ENCODE data around the gene SDR39U1. TPM values are rescaled to one million over a fixed set of nuclear protein-coding genes. Genes with fewer than 3 reads are reported as not detected.

SDR39U1 gene
- total RNA-seq, 1 donor from 2014 or later, result 43.9 TPM

DNA sequence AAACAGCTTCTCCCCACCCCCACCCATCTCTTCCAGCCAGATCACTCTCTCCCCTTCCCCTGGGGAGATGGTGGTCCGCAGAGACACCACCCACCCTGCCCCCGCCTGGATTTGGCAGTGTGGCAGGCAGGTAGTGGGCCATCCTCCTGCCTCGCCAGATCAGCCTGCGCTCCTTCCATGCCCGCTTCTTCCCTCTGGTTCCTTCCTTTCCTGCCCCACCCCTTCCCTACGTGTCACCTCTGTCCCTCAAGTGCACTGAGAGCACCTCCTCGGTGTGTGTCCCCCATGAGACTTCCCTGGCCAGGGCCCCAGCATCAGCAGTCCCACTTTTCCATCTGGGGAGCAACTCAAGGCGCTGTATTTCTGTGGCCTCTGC, 43.1 kb downstream of the SDR39U1 start:
- intact Hi-C loops (cut with DNase I), result no loop called here
- ATAC-seq (peak; percentile 1), DNase-seq (ENCODE audit: low spot score) (no peak)

DNA sequence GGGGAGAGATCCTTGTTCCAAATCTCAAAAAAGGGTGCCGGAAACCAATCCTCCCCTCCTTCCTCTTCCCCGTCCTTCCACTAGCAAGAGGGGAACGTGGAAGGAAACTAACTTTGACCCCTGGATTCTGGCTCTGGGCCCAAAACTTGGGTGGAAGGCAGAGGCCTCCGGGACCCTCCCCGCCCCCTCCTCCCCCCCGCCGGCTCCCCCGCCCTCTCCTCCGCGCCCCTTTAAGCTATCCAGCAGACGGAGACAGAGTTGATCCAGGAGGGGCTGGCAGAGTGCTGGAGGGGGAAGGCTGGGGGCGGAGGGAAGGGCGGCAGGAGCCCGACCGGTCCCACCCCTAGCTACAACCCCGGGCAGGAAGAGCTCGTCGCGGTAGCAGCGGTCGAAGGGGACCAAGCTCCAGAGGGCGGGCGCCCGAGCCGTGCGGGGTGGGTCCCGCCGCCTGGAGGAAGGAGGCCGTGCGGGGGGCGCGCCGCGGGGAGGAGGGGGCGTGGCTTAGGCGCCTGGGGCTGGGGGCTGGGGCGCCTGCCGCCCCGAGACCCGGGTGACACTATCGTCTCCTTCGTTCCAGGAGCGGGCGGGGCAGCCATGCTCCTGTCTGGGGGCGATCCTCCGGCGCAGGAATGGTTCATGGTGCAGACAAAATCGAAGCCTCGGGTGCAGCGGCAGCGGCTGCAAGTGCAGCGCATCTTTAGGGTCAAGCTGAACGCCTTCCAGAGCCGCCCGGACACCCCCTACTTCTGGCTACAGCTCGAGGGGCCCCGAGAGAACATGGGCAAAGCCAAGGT, 43.7 kb downstream of the SDR39U1 start, which contains the start of gene NYNRIN:
Gene NYNRIN (plus strand): TSS at position 351 of the 794 bp plus-strand sequence. CDS start 244 bp downstream, at position 595.
- intact Hi-C loops (cut with DNase I), result no loop called here
- DNase-seq (ENCODE audit: low spot score) (peak; percentile 78), ATAC-seq (peak; percentile 75)

DNA sequence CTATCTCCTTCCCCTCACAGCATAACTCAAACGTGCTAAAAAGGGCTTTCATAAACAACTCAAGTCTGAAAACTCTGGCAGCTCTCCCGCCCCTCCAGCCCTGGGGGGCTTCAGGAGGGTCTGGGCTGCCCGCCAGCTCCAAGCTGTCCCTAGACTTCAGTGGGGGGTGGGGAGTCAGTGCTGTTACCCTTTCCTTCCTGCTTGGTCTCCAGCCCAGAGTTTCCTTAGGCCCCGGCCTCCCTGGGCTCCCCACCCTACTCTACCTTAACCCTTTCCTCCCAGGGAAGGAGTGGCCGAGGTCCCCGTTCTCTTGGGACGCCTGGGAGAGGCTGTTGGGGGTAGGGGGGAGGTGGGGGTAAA, 44.3 kb downstream of the SDR39U1 start:
- DNase-seq (ENCODE audit: low spot score) (no peak), ATAC-seq (peak; percentile 20)
- intact Hi-C loops (cut with DNase I), result no loop called here

- intact Hi-C loops (cut with DNase I), result no loop called here
- ATAC-seq (peak; percentile 13), DNase-seq (ENCODE audit: low spot score) (no peak)
Measured at GRCh38 chr14:24397639-24398292, 44.8 kb downstream of the SDR39U1 start.

DNA sequence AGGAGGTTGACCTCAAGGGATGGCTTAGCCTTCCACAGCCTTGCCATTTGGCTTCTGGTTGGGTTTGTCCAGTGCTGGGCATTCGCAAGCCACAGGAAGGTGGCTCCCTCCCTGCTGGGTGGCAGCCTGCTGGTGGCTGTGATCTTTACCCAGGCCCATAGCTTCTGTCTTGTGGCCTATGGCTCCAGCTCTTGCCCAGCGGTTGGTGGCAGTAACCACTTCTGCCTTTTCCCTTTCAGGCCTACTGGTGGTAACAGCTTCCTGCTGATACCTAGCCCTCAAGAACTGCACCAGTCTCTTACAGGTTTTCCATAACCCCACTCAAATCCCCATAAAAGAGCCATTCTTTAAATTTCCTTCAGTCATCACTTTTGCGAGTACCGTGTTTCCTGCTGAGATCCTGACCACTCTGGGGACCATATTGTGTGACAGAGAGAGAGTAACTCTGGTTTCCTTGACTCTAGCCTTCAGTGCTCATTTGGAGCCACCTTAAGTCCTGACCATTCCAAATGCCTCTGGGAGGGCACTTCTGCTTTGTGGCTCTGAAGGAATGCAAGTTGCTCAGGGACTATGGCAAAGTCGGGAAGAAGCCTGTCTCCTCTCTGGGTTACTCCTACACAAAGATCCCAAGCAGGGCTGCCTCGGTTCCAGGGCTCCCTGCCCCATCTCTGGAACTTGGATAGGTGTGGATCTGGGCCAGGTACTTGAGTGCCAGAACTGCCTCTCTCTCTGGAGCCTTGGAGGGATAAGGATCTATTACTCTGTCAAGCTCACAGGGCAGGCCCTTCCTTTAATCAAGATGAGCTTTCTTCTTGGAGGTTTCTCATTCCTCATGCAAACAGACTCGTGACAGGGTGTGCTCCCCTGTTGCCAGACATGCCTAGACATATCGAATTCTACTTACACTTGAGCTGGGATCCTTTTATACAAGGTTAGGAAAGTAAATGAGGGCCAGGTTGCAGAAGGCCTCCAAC, 46.7 kb downstream of the SDR39U1 start:
- ATAC-seq (no peak), DNase-seq (ENCODE audit: low spot score) (no peak)
- intact Hi-C loops (cut with DNase I), result no loop called here

- intact Hi-C loops (cut with DNase I), result no loop called here
- ATAC-seq (no peak), DNase-seq (ENCODE audit: low spot score) (no peak)
Measured at GRCh38 chr14:24394275-24394674, 48.3 kb downstream of the SDR39U1 start.

DNA sequence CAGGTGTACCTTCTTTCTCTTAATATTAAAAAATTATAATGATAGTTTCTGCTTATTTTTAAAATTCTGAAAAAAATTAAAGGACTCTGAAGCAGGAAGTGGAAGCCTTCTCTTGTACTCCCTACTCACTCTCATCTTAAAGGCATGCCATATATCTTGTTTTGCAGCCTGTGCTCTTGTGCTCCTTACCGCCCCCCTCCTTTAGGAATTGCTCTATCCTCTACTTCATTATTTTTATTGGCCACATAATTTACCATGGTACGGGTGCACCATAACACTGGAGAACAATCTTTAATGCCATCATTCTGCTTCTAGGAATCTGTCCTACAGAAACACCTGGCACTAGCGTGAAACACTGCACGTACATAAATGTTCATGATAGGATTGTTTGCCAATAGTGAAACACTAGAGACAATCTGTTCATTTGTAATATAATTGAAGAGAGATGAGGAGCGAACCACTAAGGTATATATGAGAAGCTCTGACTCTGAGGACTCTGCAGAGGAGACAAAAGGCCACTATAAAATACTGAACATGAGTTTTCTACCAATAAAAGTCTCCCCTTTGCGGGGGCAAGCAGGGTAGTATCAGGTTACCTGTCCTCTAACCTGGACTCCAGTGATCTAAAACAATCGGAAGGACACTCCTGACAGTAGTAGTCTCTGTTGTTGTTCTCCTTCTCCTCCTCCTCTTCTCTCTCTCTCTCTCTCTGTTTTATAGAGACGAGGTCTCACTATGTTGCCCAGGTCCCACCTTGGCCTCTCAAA, 50.1 kb downstream of the SDR39U1 start:
- DNase-seq (ENCODE audit: low spot score), result no peak
- intact Hi-C loops (cut with DNase I), result no loop called here
- no peak for ATAC-seq

GRCh38 chr14:24390701-24391468, 51.7 kb downstream of the SDR39U1 start:
- intact Hi-C loops (cut with DNase I), result no loop called here
- no peak for ATAC-seq
- DNase-seq (ENCODE audit: low spot score), result peak; percentile 2

Other genes with a start within 250 kb of the SDR39U1 start
- gene TM9SF1, start 247.3 kb downstream of the SDR39U1 start, total RNA-seq, result 40.8 TPM
- gene TSSK4, start 237.1 kb downstream of the SDR39U1 start, total RNA-seq, result not detected
- 56.4 TPM for gene CHMP4A, start 229.3 kb downstream of the SDR39U1 start, total RNA-seq
- gene MDP1, start 226.7 kb downstream of the SDR39U1 start, total RNA-seq, result 13.8 TPM
- gene NEDD8, start 210.4 kb downstream of the SDR39U1 start, total RNA-seq, result 132 TPM
- gene GMPR2, start 209.8 kb downstream of the SDR39U1 start, total RNA-seq, result 52.0 TPM
- 81.1 TPM for gene TINF2, start 200.2 kb downstream of the SDR39U1 start, total RNA-seq
- 13.2 TPM for gene TGM1, start 179.6 kb downstream of the SDR39U1 start, total RNA-seq
- gene RABGGTA, start 171.2 kb downstream of the SDR39U1 start, total RNA-seq, result 31.9 TPM
- 27.7 TPM for gene DHRS1, start 143.0 kb downstream of the SDR39U1 start, total RNA-seq
- gene NOP9, start 142.9 kb downstream of the SDR39U1 start, total RNA-seq, result 21.4 TPM
- gene CIDEB, start 134.8 kb downstream of the SDR39U1 start, total RNA-seq, result 17.3 TPM
- 5.6 TPM for gene LTB4R2, start 132.6 kb downstream of the SDR39U1 start, total RNA-seq
- gene LTB4R, start 131.3 kb downstream of the SDR39U1 start, total RNA-seq, result 6.7 TPM
- gene ADCY4, start 107.7 kb downstream of the SDR39U1 start, total RNA-seq, result 68.1 TPM
- gene RIPK3, start 102.8 kb downstream of the SDR39U1 start, total RNA-seq, result 8.9 TPM
- 78.9 TPM for gene NFATC4, start 74.6 kb downstream of the SDR39U1 start, total RNA-seq
- gene NYNRIN, start 43.8 kb downstream of the SDR39U1 start, total RNA-seq, result 20.0 TPM
- gene CBLN3, start 13.1 kb downstream of the SDR39U1 start, total RNA-seq, result 7.0 TPM
- 73.4 TPM for gene KHNYN, start 12.8 kb downstream of the SDR39U1 start, total RNA-seq
- gene CMA1, start 65.5 kb upstream of the SDR39U1 start, total RNA-seq, result 2.3 TPM
- 6.3 TPM for gene CTSG, start 133.5 kb upstream of the SDR39U1 start, total RNA-seq
- 1.6 TPM for gene GZMH, start 166.9 kb upstream of the SDR39U1 start, total RNA-seq
- 3.1 TPM for gene GZMB, start 191.4 kb upstream of the SDR39U1 start, total RNA-seq

Data from sciatic nerve (tissue), 2 donors.